Liver (tissue), 9 donors: ENCODE data around the gene TAS2R38. TPM values are rescaled to one million over a fixed set of nuclear protein-coding genes. Genes with fewer than 3 reads are reported as not detected.

Experiments
- DNase-seq: peaks from one replicate; pipeline ENCODE4 v3.0.0-alpha.2; 2017; ENCODE audit warnings: low spot score
- H3K27ac ChIP-seq, 2 donors: one replicate each; pipeline ENCODE4 v1.7.0; 2013; ENCODE audit warnings: inconsistent platforms in 2 of 2, low read length in 2 of 2, control low read depth in 1 of 2, low read depth in 1 of 2, mild to moderate bottlenecking in 1 of 2
- H3K27me3 ChIP-seq, 4 donors: one replicate each; pipeline versions ENCODE4 v1.6.1 to v1.7.0; 2013; ENCODE audit warnings: low read length in 3 of 4, inconsistent platforms in 1 of 4, mild to moderate bottlenecking in 1 of 4, moderate library complexity in 1 of 4; ENCODE audit not compliant: control insufficient read depth in 4 of 4, insufficient read depth in 4 of 4
- H3K36me3 ChIP-seq, 4 donors: one replicate each; pipeline versions ENCODE4 v1.6.1 to v1.7.0; 2013; ENCODE audit warnings: low read length in 3 of 4, mild to moderate bottlenecking in 3 of 4, low read depth in 1 of 4, moderate library complexity in 1 of 4; ENCODE audit not compliant: control insufficient read depth in 4 of 4, insufficient read depth in 3 of 4
- H3K4me1 ChIP-seq, 4 donors: one replicate each; pipeline versions ENCODE4 v1.6.1 to v1.7.0; 2013; ENCODE audit warnings: low read length in 3 of 4, mild to moderate bottlenecking in 3 of 4, moderate library complexity in 1 of 4; ENCODE audit not compliant: control insufficient read depth in 4 of 4, insufficient read depth in 4 of 4
- H3K4me3 ChIP-seq, 3 donors: one replicate each; pipeline versions ENCODE4 v1.6.1 to v1.7.0; 2013; ENCODE audit warnings: low read length in 3 of 3, control low read depth in 1 of 3, low read depth in 1 of 3, mild to moderate bottlenecking in 1 of 3
- H3K9ac ChIP-seq, 2 donors: one replicate each; pipeline ENCODE4 v1.7.0; 2013; ENCODE audit warnings: low read length in 2 of 2, mild to moderate bottlenecking in 2 of 2, moderate library complexity in 2 of 2, control low read depth in 1 of 2, low read depth in 1 of 2
- H3K9me3 ChIP-seq, 4 donors: one replicate each; pipeline versions ENCODE4 v1.6.1 to v1.7.0; 2013; ENCODE audit warnings: low read length in 3 of 4; ENCODE audit not compliant: control insufficient read depth in 4 of 4
- EGR1 ChIP-seq, 2 donors: IDR thresholded peaks; 2 replicates each; pipeline ENCODE4 v1.6.1; 2016 to 2018; ENCODE audit warnings: antibody characterized with exemption in 2 of 2, low read depth in 2 of 2
- FOXA1 ChIP-seq: IDR thresholded peaks from 2 replicates; pipeline ENCODE4 v1.6.1; 2016; ENCODE audit warnings: antibody characterized with exemption
- FOXA2 ChIP-seq: IDR thresholded peaks from 2 replicates; pipeline ENCODE4 v1.6.1; 2016; ENCODE audit warnings: antibody characterized with exemption
- GABPA ChIP-seq, 2 donors: IDR thresholded peaks in 1 of 2; conservative IDR thresholded peaks in 1 of 2; 2 replicates each; pipeline ENCODE4 v1.6.1; 2016; ENCODE audit warnings: antibody characterized with exemption in 2 of 2, mild to moderate bottlenecking in 1 of 2, moderate library complexity in 1 of 2
- HNF4G ChIP-seq: IDR thresholded peaks from 2 replicates; pipeline ENCODE4 v1.6.1; 2016; ENCODE audit warnings: antibody characterized with exemption
- NR2F2 ChIP-seq: IDR thresholded peaks from 2 replicates; pipeline ENCODE4 v1.6.1; 2016; ENCODE audit warnings: antibody characterized with exemption
- RAD21 ChIP-seq, 2 donors: IDR thresholded peaks; 2 replicates each; pipeline ENCODE4 v1.6.1; 2016; ENCODE audit warnings: antibody characterized with exemption in 2 of 2, mild to moderate bottlenecking in 2 of 2
- RXRA ChIP-seq, 2 donors: IDR thresholded peaks; 2 replicates each; pipeline ENCODE4 v1.6.1; 2017 to 2018; ENCODE audit warnings: antibody characterized with exemption in 2 of 2, mild to moderate bottlenecking in 1 of 2
- SP1 ChIP-seq: IDR thresholded peaks from 2 replicates; pipeline ENCODE4 v1.6.1; 2018; ENCODE audit warnings: antibody characterized with exemption, mild to moderate bottlenecking
- TAF1 ChIP-seq: conservative IDR thresholded peaks from 2 replicates; pipeline ENCODE4 v1.6.1; 2016; ENCODE audit warnings: antibody characterized with exemption, mild to moderate bottlenecking
- YY1 ChIP-seq: IDR thresholded peaks from 2 replicates; pipeline ENCODE4 v1.6.1; 2016; ENCODE audit warnings: antibody characterized with exemption, mild to moderate bottlenecking
- WGBS: extraction: QIAGEN DNeasy Blood & Tissue Kit; methylation state at CpG from one replicate; pipeline ENCODE4 v1.1.7; 2013; 5-methylcytosine and 5-hydroxymethylcytosine counted together
- polyA plus RNA-seq, 2 donors: library from polyadenylated mRNA; stranded (reverse) in 1 of 2; unstranded in 1 of 2; fragments of 200-250 nt in 1 of 2; fragments of >200 nt in 1 of 2; fragmentation: Nextera tagmentation in 1 of 2; extraction: Ambion mirVana in 1 of 2; gene quantifications; one replicate each; pipeline versions ENCODE4 v1.2.1 to v1.2.3, GENCODE V29; 2013 to 2015
- total RNA-seq, 2 donors: library from RNA; depleted of rRNA; stranded (reverse); fragments of >200 nt; gene quantifications; one replicate each; pipeline ENCODE4 v1.2.3, GENCODE V29; 2014
- TF ChIP-seq, protein P1 (sequence below): IDR thresholded peaks from 2 replicates; pipeline ENCODE4 v1.6.1; 2016; ENCODE audit warnings: antibody characterized with exemption
- TF ChIP-seq, protein P2 (sequence below): fragments of 150-350 bp; IDR thresholded peaks from 2 replicates; pipeline ENCODE4 v1.5.1; 2017; ENCODE audit warnings: improper control_type of control experiment, low read depth, low read length; ENCODE audit not compliant: missing input control
- TF ChIP-seq, protein P3 (sequence below): IDR thresholded peaks from 2 replicates; pipeline ENCODE4 v1.6.1; 2016; ENCODE audit warnings: antibody characterized with exemption, mild to moderate bottlenecking
- donor health status: healthy.
- donor health status: healthy.
- donor health status: healthy.
- donor health status: healthy.
- donor health status: healthy.

TAS2R38 gene
- total and polyA plus RNA-seq, 4 donors: not detected

DNA sequence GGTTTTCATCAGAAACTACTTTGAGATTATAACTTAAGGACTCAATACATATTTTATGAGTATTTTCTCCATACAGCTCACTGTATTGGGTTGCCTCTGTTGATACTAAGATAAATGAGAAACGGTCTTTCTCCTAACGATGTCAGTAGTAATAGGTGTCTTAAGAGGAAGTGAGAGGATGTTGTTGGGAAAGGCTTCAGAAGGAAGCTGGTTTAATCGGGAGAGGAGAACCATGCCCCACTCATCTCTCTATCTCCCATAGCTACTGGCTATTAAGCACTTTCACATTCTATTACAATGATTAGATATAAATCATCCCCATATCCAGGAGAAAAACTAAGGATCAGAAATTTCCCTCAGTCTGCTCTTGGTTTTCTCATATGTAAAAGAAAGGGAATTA lies 28.8 kb downstream of the TAS2R38 start:
- Histone ChIP-seq H3K27ac (no peak overlapping the region), H3K4me1 (no peaks in the 10 kb centered on the region), H3K4me3 (no peak overlapping the region), H3K9me3 (peaks cover 0 to 7% (median 0%) of the 10 kb centered on the region in 4 donors), H3K9ac (no peak overlapping the region), H3K36me3 (no peaks in the 10 kb centered on the region), H3K27me3 (no peaks in the 10 kb centered on the region)
- WGBS: 75% methylated on average over 3 of the region's 3 CpGs
- no peak for DNase-seq
- TF ChIP-seq SP1: no peak
- no peak for TF ChIP-seq EGR1 (IDR thresholded peaks at IDR 0.05; ENCODE audit: low read depth in 2 of 2)
- TF ChIP-seq, protein P1, sequence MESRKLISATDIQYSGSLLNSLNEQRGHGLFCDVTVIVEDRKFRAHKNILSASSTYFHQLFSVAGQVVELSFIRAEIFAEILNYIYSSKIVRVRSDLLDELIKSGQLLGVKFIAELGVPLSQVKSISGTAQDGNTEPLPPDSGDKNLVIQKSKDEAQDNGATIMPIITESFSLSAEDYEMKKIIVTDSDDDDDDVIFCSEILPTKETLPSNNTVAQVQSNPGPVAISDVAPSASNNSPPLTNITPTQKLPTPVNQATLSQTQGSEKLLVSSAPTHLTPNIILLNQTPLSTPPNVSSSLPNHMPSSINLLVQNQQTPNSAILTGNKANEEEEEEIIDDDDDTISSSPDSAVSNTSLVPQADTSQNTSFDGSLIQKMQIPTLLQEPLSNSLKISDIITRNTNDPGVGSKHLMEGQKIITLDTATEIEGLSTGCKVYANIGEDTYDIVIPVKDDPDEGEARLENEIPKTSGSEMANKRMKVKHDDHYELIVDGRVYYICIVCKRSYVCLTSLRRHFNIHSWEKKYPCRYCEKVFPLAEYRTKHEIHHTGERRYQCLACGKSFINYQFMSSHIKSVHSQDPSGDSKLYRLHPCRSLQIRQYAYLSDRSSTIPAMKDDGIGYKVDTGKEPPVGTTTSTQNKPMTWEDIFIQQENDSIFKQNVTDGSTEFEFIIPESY: no peak
- no peak for TF ChIP-seq YY1

DNA sequence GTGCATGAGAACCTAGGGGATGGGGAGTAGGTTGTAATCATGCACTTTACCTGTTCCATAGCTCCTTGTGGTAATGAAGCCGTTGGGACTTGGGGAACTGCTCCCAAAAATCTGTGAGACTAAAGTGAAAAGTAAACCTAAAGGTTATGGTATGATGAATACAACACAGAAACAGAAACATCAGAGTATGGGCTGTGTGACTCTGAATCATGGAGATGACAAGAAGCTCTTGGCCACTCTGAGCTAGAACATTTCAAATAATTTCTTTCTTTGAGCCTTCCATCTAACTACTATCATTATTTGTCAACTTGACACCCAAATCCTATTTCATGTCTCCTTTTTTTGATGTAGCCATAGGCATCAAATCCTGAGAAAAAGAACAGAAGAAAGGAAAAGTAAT lies 29.7 kb downstream of the TAS2R38 start:
- H3K27me3 ChIP-seq: no peaks in the 10 kb centered on the region
- H3K4me3 ChIP-seq: no peak overlapping the region
- no peak overlapping the region for H3K9ac ChIP-seq
- no peak for DNase-seq
- WGBS: 63% methylated on average over 1 of the region's 1 CpG
- no peak for TF ChIP-seq EGR1 (IDR thresholded peaks at IDR 0.05; ENCODE audit: low read depth in 2 of 2)
- no peak for TF ChIP-seq FOXA1
- TF ChIP-seq GABPA (IDR thresholded peaks at IDR 0.05 in 1 of 2, conservative IDR thresholded peaks at IDR 0.05 in 1 of 2): no peak
- no peak for TF ChIP-seq NR2F2
- TF ChIP-seq, protein P2, sequence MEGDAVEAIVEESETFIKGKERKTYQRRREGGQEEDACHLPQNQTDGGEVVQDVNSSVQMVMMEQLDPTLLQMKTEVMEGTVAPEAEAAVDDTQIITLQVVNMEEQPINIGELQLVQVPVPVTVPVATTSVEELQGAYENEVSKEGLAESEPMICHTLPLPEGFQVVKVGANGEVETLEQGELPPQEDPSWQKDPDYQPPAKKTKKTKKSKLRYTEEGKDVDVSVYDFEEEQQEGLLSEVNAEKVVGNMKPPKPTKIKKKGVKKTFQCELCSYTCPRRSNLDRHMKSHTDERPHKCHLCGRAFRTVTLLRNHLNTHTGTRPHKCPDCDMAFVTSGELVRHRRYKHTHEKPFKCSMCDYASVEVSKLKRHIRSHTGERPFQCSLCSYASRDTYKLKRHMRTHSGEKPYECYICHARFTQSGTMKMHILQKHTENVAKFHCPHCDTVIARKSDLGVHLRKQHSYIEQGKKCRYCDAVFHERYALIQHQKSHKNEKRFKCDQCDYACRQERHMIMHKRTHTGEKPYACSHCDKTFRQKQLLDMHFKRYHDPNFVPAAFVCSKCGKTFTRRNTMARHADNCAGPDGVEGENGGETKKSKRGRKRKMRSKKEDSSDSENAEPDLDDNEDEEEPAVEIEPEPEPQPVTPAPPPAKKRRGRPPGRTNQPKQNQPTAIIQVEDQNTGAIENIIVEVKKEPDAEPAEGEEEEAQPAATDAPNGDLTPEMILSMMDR: no peak
- no peak for TF ChIP-seq YY1
- no peak for TF ChIP-seq SP1
- TF ChIP-seq TAF1: no peak
- no peak for TF ChIP-seq RXRA (IDR thresholded peaks at IDR 0.05)
- TF ChIP-seq, protein P1: no peak
- TF ChIP-seq FOXA2: no peak
- TF ChIP-seq, protein P3, sequence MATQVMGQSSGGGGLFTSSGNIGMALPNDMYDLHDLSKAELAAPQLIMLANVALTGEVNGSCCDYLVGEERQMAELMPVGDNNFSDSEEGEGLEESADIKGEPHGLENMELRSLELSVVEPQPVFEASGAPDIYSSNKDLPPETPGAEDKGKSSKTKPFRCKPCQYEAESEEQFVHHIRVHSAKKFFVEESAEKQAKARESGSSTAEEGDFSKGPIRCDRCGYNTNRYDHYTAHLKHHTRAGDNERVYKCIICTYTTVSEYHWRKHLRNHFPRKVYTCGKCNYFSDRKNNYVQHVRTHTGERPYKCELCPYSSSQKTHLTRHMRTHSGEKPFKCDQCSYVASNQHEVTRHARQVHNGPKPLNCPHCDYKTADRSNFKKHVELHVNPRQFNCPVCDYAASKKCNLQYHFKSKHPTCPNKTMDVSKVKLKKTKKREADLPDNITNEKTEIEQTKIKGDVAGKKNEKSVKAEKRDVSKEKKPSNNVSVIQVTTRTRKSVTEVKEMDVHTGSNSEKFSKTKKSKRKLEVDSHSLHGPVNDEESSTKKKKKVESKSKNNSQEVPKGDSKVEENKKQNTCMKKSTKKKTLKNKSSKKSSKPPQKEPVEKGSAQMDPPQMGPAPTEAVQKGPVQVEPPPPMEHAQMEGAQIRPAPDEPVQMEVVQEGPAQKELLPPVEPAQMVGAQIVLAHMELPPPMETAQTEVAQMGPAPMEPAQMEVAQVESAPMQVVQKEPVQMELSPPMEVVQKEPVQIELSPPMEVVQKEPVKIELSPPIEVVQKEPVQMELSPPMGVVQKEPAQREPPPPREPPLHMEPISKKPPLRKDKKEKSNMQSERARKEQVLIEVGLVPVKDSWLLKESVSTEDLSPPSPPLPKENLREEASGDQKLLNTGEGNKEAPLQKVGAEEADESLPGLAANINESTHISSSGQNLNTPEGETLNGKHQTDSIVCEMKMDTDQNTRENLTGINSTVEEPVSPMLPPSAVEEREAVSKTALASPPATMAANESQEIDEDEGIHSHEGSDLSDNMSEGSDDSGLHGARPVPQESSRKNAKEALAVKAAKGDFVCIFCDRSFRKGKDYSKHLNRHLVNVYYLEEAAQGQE: no peak
- no peak for TF ChIP-seq HNF4G
- TF ChIP-seq RAD21 (IDR thresholded peaks at IDR 0.05): no peak
- peaks cover 0 to 7% (median 0%) of the 10 kb centered on the region in 4 donors for H3K9me3 ChIP-seq
- no peaks in the 10 kb centered on the region for H3K36me3 ChIP-seq
- H3K27ac ChIP-seq: no peak overlapping the region
- no peaks in the 10 kb centered on the region for H3K4me1 ChIP-seq
